Psoas muscle (tissue), 8 donors: ENCODE measurements around the gene MFNG. TPM values are rescaled to one million over a fixed set of nuclear protein-coding genes. Genes with fewer than 3 reads are reported as not detected.
A peak's percentile ranks its signal among the peaks of the same experiment; 100 is the strongest.

Source experiments
- ATAC-seq, 4 donors: fragments of 200-7000 bp; cut with Tn5 transposase; one replicate each; pipeline ENCODE4 v1.9.1; 2020; ENCODE audit warnings: moderate library complexity in 3 of 4, mild to moderate bottlenecking in 2 of 4
- DNase-seq, 2 donors: peaks; one replicate each; pipeline ENCODE4 v3.0.0-alpha.2; 2020
- H3K27ac ChIP-seq: fragments of 200-600 bp; one replicate; pipeline ENCODE4 v1.8.0; 2022
- H3K27me3 ChIP-seq, 3 donors: fragments of 200-600 bp in 1 of 3; one replicate each; pipeline versions ENCODE4 v1.6.1 to v1.8.0; 2013 to 2022; ENCODE audit warnings: low read length in 2 of 3, mild to moderate bottlenecking in 2 of 3, moderate library complexity in 1 of 3; ENCODE audit not compliant: insufficient read depth in 3 of 3
- H3K36me3 ChIP-seq, 2 donors: fragments of 200-600 bp in 1 of 2; one replicate each; pipeline versions ENCODE4 v1.6.1 to v1.8.0; 2013 to 2022; ENCODE audit warnings: low read depth in 1 of 2, mild to moderate bottlenecking in 1 of 2, moderate library complexity in 1 of 2; ENCODE audit not compliant: insufficient read depth in 1 of 2
- H3K4me1 ChIP-seq: fragments of 200-600 bp; one replicate; pipeline ENCODE4 v1.8.0; 2022
- H3K4me3 ChIP-seq: fragments of 200-600 bp; one replicate; pipeline ENCODE4 v1.8.0; 2022; ENCODE audit warnings: mild to moderate bottlenecking
- H3K9me3 ChIP-seq: fragments of 200-600 bp; one replicate; pipeline ENCODE4 v1.8.0; 2022
- CTCF ChIP-seq: fragments of 200-600 bp; IDR thresholded peaks from one replicate; pipeline ENCODE4 v1.8.0; 2022; ENCODE audit warnings: antibody characterized with exemption
- WGBS, 3 donors: extraction: QIAGEN DNeasy Blood & Tissue Kit; methylation state at CpG; one replicate each; pipeline versions ENCODE4 v1.1.6 to v1.1.7; 2013; 5-methylcytosine and 5-hydroxymethylcytosine counted together
- intact Hi-C, 2 donors: fragments of 100-400 bp; cut with DNase I; formaldehyde crosslinking; loops; one replicate each; pipeline versions ENCODE4 v1.11.0 to v1.14.2; 2022
- polyA plus RNA-seq, 3 donors: library from polyadenylated mRNA; stranded (reverse); fragments of 200-250 nt; gene quantifications; one replicate each; pipeline ENCODE4 v1.2.3, GENCODE V29; 2013
- total RNA-seq, 4 donors: library from RNA; stranded (reverse); fragmentation: NEBNext Ultra II Directional in 2 of 4; extraction: Animal tissue kit (Norgen Biotek cat#: 25700) in 2 of 4; gene quantifications; one replicate each; pipeline versions ENCODE4 v1.2.1 to v1.2.4, GENCODE V29; 2021 to 2023
- donor health status: healthy with polysubstance abuse.
- donor health status: DM: no; HTN: no; CAD: no; lungs with moderate emphysema.
- donor health status: Bipolar disorder and iron deficiency.
- donor health status: healthy.
- donor health status: DM: yes; HTN: yes; CAD: no.
- donor health status: DM: no; HTN: no; CAD: no.
- donor health status: DM: no; HTN: no; CAD: no.
- donor health status: DM: yes; HTN: yes; CAD: no.

The MFNG gene
- total and polyA plus RNA-seq, 7 donors: 4.3 to 9.6 (median 8.0) TPM

- Histone ChIP-seq H3K9me3 (no peaks in the 10 kb centered on the region), H3K27me3 (peaks cover 0 to 31% (median 0%) of the 10 kb centered on the region in 3 donors), H3K4me1 (no peaks in the 10 kb centered on the region), H3K36me3 (no peaks in the 10 kb centered on the region), H3K27ac (no peak overlapping the region), H3K4me3 (no peak overlapping the region)
- no peak for TF ChIP-seq CTCF
- DNase-seq (no peak), ATAC-seq (peak in 1 of 4 donors; percentile 47)
- 55 to 60% (median 55%) methylated on average over 10 of the region's 10 CpGs for WGBS, 3 donors
- intact Hi-C loops: no loop called here
These were observed 39.0 kb upstream of the MFNG start for GRCh38 chr22:37525073-37525745.

- no peak for ATAC-seq
- intact Hi-C loops: no loop called here
- no peaks in the 10 kb centered on the region for H3K36me3 ChIP-seq
- H3K4me3 ChIP-seq: no peak overlapping the region
- peaks cover 0 to 51% (median 10%) of the 10 kb centered on the region in 3 donors for H3K27me3 ChIP-seq
- WGBS, 3 donors: 93 to 94% (median 94%) methylated on average over 6 of the region's 6 CpGs
- TF ChIP-seq CTCF: no peak
- no peaks in the 10 kb centered on the region for H3K4me1 ChIP-seq
- no peak for DNase-seq
- no peak overlapping the region for H3K27ac ChIP-seq
- no peaks in the 10 kb centered on the region for H3K9me3 ChIP-seq
These were observed 36.3 kb upstream of the MFNG start for GRCh38 chr22:37522482-37522881.

- ATAC-seq: no peak
- no peaks in the 10 kb centered on the region for H3K36me3 ChIP-seq
- H3K27me3 ChIP-seq: peaks cover 0 to 63% (median 10%) of the 10 kb centered on the region in 3 donors
- H3K27ac ChIP-seq: no peak overlapping the region
- intact Hi-C loops: no loop called here
- H3K4me1 ChIP-seq: no peaks in the 10 kb centered on the region
- 69 to 76% (median 70%) methylated on average over 14 of the region's 14 CpGs for WGBS, 3 donors
- TF ChIP-seq CTCF: no peak
- no peak for DNase-seq
- H3K4me3 ChIP-seq: no peak overlapping the region
- H3K9me3 ChIP-seq: no peaks in the 10 kb centered on the region
These were observed 35.1 kb upstream of the MFNG start for GRCh38 chr22:37521236-37521739.

- H3K27ac ChIP-seq: no peak overlapping the region
- peaks cover 0 to 68% (median 12%) of the 10 kb centered on the region in 3 donors for H3K27me3 ChIP-seq
- H3K4me1 ChIP-seq: no peaks in the 10 kb centered on the region
- no peaks in the 10 kb centered on the region for H3K9me3 ChIP-seq
- ATAC-seq: no peak
- no peak for TF ChIP-seq CTCF
- no peak overlapping the region for H3K4me3 ChIP-seq
- DNase-seq: no peak
- WGBS, 3 donors: 46 to 51% (median 51%) methylated on average over 10 of the region's 10 CpGs
- intact Hi-C loops: no loop called here
- H3K36me3 ChIP-seq: no peaks in the 10 kb centered on the region
These were observed 34.6 kb upstream of the MFNG start for GRCh38 chr22:37520776-37521191.
